Osteocyte (in vitro differentiated cells): ENCODE measurements around the gene MRPS17. TPM values are rescaled to one million over a fixed set of nuclear protein-coding genes. Genes with fewer than 3 reads are reported as not detected.
A peak's percentile ranks its signal among the peaks of the same experiment; 100 is the strongest.

Source experiments
- DNase-seq: peaks from one replicate; pipeline ENCODE4 v3.0.0; 2021; ENCODE audit warnings: mixed read lengths; ENCODE audit not compliant: unreplicated experiment; ENCODE audit errors: extremely low spot score
- H3K27ac Mint-ChIP-seq: one replicate; pipeline ENCODE4 v1.8.0; 2021; ENCODE audit warnings: mild to moderate bottlenecking, mixed read lengths; ENCODE audit not compliant: unreplicated experiment
- H3K27me3 Mint-ChIP-seq: one replicate; pipeline ENCODE4 v1.8.0; 2021; ENCODE audit warnings: mixed read lengths; ENCODE audit not compliant: unreplicated experiment
- H3K36me3 Mint-ChIP-seq: one replicate; pipeline ENCODE4 v1.8.0; 2021; ENCODE audit warnings: mixed read lengths; ENCODE audit not compliant: unreplicated experiment
- H3K4me1 Mint-ChIP-seq: one replicate; pipeline ENCODE4 v1.8.0; 2021; ENCODE audit warnings: mixed read lengths; ENCODE audit not compliant: unreplicated experiment
- H3K4me3 Mint-ChIP-seq: one replicate; pipeline ENCODE4 v1.8.0; 2021; ENCODE audit warnings: mild to moderate bottlenecking, moderate library complexity, mixed read lengths; ENCODE audit not compliant: unreplicated experiment
- H3K9me3 Mint-ChIP-seq: one replicate; pipeline ENCODE4 v1.8.0; 2021; ENCODE audit warnings: mixed read lengths; ENCODE audit not compliant: unreplicated experiment
- total RNA-seq: library from RNA; stranded (reverse); gene quantifications from 2 replicates; pipeline ENCODE4 v1.2.1, GENCODE V29; 2021
- TF ChIP-seq, protein P1 (sequence below): fragments of 200-600 bp; sonication (generic); IDR thresholded peaks from 2 replicates; pipeline ENCODE4 v1.5.0; 2021; ENCODE audit warnings: antibody characterized with exemption, mild to moderate bottlenecking, moderate library complexity

Gene MRPS17
- total RNA-seq, 1 donor from 2014 or later = 13.6 TPM

DNA sequence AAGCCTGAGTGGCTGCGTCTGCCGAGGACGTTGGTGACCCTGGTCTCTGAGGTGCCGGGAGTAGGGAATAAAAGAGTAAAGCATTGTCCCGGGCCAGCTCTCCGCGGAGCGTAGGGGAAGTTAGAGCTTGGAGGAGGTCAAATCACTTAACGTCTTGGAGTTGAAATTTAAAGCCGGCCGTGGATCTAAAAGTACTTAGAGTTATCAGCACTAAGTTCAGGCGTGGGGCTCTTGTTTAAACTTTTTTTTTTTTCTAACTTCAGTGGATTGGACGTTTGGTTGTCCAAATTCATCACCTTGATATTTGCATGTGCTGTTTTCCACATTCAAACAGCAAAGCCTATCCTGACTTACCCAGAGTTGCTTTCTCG, 13.4 kb downstream of the MRPS17 start:
- Mint-ChIP-seq H3K36me3 (peaks cover 18% of the 10 kb centered on the region), H3K27ac (peak overlapping the region; percentile 87), H3K27me3 (no peaks in the 10 kb centered on the region), H3K4me3 (peak overlapping the region; percentile 83), H3K9me3 (no peaks in the 10 kb centered on the region), H3K4me1 (peaks cover 23% of the 10 kb centered on the region)
- no peak for DNase-seq
- TF ChIP-seq, protein P1, sequence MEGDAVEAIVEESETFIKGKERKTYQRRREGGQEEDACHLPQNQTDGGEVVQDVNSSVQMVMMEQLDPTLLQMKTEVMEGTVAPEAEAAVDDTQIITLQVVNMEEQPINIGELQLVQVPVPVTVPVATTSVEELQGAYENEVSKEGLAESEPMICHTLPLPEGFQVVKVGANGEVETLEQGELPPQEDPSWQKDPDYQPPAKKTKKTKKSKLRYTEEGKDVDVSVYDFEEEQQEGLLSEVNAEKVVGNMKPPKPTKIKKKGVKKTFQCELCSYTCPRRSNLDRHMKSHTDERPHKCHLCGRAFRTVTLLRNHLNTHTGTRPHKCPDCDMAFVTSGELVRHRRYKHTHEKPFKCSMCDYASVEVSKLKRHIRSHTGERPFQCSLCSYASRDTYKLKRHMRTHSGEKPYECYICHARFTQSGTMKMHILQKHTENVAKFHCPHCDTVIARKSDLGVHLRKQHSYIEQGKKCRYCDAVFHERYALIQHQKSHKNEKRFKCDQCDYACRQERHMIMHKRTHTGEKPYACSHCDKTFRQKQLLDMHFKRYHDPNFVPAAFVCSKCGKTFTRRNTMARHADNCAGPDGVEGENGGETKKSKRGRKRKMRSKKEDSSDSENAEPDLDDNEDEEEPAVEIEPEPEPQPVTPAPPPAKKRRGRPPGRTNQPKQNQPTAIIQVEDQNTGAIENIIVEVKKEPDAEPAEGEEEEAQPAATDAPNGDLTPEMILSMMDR = no peak

DNA sequence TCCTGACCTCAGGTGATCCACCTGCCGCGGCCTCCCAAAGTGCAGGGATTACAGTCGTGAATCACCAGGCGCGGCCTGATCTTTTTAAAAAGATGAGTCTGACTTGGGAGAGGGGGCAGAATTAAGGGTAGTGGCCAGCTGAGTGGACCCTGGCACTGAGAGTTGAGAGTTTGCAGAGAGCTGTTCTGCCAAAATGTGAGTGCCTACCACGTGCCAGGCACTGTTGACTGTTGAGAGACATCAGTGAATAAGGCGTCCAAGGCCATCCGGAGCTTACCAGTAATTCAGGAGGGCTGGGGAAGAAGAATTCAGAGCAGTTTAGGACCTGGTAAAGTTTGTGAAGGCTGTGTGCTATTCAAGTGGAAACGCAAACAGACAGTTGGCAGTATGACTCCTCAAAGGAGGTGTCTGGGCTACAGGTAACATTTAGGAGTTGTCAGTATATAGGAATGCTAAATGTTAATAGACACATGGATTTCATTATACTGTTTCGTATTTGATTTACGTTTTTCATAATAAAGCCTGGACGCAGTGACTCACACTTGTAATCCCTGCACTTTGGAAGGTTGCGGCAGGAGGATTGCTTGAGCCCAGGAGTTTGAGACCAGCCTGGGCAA, 14.2 kb downstream of the MRPS17 start:
- H3K4me3 Mint-ChIP-seq = peak overlapping the region; percentile 22
- H3K4me1 Mint-ChIP-seq = peaks cover 24% of the 10 kb centered on the region
- TF ChIP-seq, protein P1 = no peak
- H3K27me3 Mint-ChIP-seq = no peaks in the 10 kb centered on the region
- DNase-seq = no peak
- H3K36me3 Mint-ChIP-seq = peaks cover 22% of the 10 kb centered on the region
- H3K9me3 Mint-ChIP-seq = no peaks in the 10 kb centered on the region
- H3K27ac Mint-ChIP-seq = peak overlapping the region; percentile 54

DNA sequence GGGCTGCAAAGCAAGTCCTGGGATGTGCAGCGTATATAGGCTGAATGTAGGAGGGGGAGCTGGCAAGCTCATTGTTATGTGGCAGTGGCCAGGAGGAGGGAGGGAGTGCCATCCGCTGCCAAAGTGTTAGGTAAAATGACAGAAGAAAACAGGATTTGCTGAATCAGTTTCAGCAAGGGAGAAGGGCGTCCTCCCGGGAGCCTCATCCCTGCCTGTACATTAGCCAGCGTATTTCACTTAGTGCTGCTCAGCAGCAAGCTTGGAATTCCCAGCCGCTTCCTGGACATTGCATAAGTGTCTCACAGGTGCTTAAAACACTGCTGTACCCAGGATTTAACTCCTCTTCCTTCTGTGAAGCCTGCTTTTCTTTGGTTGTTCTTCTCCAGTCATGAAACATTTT, 15.2 kb downstream of the MRPS17 start:
- Mint-ChIP-seq H3K4me3 (no peak overlapping the region), H3K9me3 (no peaks in the 10 kb centered on the region), H3K27ac (peak overlapping the region; percentile 34), H3K27me3 (no peaks in the 10 kb centered on the region), H3K36me3 (peaks cover 22% of the 10 kb centered on the region), H3K4me1 (peaks cover 24% of the 10 kb centered on the region)
- TF ChIP-seq, protein P1 = no peak
- no peak for DNase-seq

DNA sequence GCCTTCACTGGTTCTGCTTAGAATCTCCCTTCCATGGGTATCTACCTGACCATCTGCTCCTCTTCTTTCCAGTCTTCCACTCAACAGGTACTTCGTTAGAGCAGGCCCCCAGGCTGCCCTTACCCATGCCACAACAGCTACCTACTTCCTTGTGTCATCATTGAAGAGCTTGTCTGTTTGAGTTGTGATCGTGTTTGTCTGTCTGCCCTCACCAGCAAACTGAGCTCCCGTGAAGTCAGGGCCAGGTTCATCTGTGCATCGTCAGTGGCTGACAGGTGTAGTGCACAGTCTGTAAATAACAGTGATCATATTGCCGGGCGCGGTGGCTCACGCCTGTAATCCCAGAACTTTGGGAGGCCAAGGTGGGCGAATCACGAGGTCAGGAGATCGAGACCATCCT, 17.7 kb downstream of the MRPS17 start:
- Mint-ChIP-seq H3K36me3 (peaks cover 22% of the 10 kb centered on the region), H3K4me1 (peaks cover 16% of the 10 kb centered on the region), H3K9me3 (no peaks in the 10 kb centered on the region), H3K4me3 (no peak overlapping the region), H3K27me3 (no peaks in the 10 kb centered on the region), H3K27ac (no peak overlapping the region)
- TF ChIP-seq, protein P1 = no peak
- no peak for DNase-seq

DNA sequence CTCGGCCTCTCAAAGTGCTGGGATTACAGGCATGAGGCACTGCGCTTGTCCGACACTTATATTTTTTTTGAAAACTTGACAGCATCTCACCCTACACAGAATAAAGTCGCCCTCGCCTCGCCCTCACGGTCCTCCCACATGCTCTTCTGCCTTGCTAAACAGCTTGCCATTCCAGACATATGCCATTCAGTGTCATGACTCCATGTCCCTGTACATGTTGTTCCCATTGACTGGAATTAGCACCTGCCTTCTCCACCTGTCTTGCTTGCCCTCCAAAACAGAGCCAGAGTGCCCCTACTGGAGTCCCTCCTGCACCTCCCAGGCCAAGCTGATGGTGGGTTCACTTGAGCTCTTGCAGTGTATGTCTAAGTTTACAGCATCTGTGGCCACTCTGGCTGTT, 18.9 kb downstream of the MRPS17 start:
- no peaks in the 10 kb centered on the region for H3K9me3 Mint-ChIP-seq
- H3K4me1 Mint-ChIP-seq = peaks cover 13% of the 10 kb centered on the region
- no peak overlapping the region for H3K27ac Mint-ChIP-seq
- H3K27me3 Mint-ChIP-seq = no peaks in the 10 kb centered on the region
- no peak for DNase-seq
- H3K36me3 Mint-ChIP-seq = peaks cover 22% of the 10 kb centered on the region
- H3K4me3 Mint-ChIP-seq = no peak overlapping the region
- TF ChIP-seq, protein P1 = no peak
